Parathyroid adenoma (tissue), 2 donors: Measurements from ENCODE around the gene ERGIC3.

Experiments used
- H2AFZ ChIP-seq: fragments of 300-600 bp; sonication (generic); one replicate; pipeline ENCODE4 v1.7.0; 2017; ENCODE audit warnings: antibody characterized with exemption, mild to moderate bottlenecking
- H3K27ac ChIP-seq: fragments of 300-600 bp; sonication (generic); one replicate; pipeline ENCODE4 v1.7.0; 2017
- H3K27me3 ChIP-seq: fragments of 300-600 bp; sonication (generic); one replicate; pipeline ENCODE4 v1.7.0; 2017; ENCODE audit warnings: low read length; ENCODE audit not compliant: control insufficient read depth, insufficient read depth
- H3K36me3 ChIP-seq: fragments of 300-600 bp; sonication (generic); one replicate; pipeline ENCODE4 v1.7.0; 2017; ENCODE audit warnings: low read length; ENCODE audit not compliant: control insufficient read depth, insufficient read depth
- H3K4me1 ChIP-seq: fragments of 300-600 bp; sonication (generic); one replicate; pipeline ENCODE4 v1.7.0; 2017; ENCODE audit warnings: control low read depth
- H3K4me2 ChIP-seq: fragments of 300-600 bp; sonication (generic); one replicate; pipeline ENCODE4 v1.7.0; 2017; ENCODE audit warnings: low read length
- H3K4me3 ChIP-seq: fragments of 300-600 bp; sonication (generic); one replicate; pipeline ENCODE4 v1.7.0; 2017; ENCODE audit warnings: low read depth, low read length
- H3K79me2 ChIP-seq: fragments of 300-600 bp; sonication (generic); one replicate; pipeline ENCODE4 v1.7.0; 2017; ENCODE audit warnings: control low read depth
- H3K9ac ChIP-seq: fragments of 300-600 bp; sonication (generic); one replicate; pipeline ENCODE4 v1.7.0; 2017; ENCODE audit warnings: mild to moderate bottlenecking
- H3K9me3 ChIP-seq: fragments of 300-600 bp; sonication (generic); one replicate; pipeline ENCODE4 v1.7.0; 2017; ENCODE audit warnings: low read length; ENCODE audit not compliant: control insufficient read depth
- TF ChIP-seq, protein P1 (sequence below): fragments of 300-600 bp; sonication (generic); IDR thresholded peaks from one replicate; pipeline ENCODE4 v1.7.0; 2017; ENCODE audit warnings: antibody characterized with exemption, mild to moderate bottlenecking
- donor health status: primary hyperparathyroidism.

The ERGIC3 gene

DNA sequence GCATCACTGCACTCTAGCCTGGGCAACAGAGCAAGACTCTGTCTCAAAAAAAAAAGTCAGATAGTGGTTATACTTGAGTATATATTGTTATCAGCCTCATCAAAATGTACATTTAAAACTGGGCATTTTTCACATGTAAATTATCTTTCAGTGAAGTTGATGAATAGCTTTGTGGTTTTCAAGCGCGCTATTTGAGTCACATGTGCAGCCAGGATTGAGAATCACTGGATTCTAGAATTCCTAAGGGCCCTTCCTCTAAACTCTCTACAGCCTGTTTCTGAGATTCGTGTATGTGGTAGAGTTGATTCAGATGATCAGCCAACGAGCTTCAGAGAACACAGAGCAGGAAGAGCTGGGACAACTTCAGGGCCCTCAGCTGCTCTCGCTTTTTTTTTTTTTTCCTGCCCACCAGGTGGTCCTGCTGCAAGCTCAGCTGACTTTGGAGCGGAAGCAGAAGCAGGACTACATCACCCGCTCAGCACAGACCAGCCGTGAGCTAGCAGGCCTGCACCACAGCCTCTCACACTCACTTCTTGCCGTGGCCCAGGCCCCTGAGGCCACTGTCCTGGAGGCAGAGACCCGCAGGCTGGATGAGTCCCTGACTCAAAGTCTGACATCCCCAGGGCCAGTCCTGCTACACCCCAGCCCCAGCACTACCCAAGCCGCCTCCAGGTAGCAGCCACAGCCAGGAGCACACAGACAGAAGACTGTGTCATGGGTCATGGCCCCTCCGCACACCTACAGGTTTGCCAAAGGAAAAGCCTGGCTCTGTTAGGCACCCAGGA lies 30.7 kb upstream of the ERGIC3 start:
- TF ChIP-seq, protein P1, sequence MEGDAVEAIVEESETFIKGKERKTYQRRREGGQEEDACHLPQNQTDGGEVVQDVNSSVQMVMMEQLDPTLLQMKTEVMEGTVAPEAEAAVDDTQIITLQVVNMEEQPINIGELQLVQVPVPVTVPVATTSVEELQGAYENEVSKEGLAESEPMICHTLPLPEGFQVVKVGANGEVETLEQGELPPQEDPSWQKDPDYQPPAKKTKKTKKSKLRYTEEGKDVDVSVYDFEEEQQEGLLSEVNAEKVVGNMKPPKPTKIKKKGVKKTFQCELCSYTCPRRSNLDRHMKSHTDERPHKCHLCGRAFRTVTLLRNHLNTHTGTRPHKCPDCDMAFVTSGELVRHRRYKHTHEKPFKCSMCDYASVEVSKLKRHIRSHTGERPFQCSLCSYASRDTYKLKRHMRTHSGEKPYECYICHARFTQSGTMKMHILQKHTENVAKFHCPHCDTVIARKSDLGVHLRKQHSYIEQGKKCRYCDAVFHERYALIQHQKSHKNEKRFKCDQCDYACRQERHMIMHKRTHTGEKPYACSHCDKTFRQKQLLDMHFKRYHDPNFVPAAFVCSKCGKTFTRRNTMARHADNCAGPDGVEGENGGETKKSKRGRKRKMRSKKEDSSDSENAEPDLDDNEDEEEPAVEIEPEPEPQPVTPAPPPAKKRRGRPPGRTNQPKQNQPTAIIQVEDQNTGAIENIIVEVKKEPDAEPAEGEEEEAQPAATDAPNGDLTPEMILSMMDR = no peak
- no peaks in the 10 kb centered on the region for H3K9me3 ChIP-seq
- no peak overlapping the region for H3K9ac ChIP-seq
- H3K4me2 ChIP-seq = no peak overlapping the region
- no peaks in the 10 kb centered on the region for H3K27me3 ChIP-seq
- no peaks in the 10 kb centered on the region for H3K4me1 ChIP-seq
- H3K4me3 ChIP-seq = no peak overlapping the region
- no peak overlapping the region for H3K27ac ChIP-seq
- H3K79me2 ChIP-seq = no peaks in the 10 kb centered on the region
- H2AFZ ChIP-seq = no peak overlapping the region
- no peaks in the 10 kb centered on the region for H3K36me3 ChIP-seq

DNA sequence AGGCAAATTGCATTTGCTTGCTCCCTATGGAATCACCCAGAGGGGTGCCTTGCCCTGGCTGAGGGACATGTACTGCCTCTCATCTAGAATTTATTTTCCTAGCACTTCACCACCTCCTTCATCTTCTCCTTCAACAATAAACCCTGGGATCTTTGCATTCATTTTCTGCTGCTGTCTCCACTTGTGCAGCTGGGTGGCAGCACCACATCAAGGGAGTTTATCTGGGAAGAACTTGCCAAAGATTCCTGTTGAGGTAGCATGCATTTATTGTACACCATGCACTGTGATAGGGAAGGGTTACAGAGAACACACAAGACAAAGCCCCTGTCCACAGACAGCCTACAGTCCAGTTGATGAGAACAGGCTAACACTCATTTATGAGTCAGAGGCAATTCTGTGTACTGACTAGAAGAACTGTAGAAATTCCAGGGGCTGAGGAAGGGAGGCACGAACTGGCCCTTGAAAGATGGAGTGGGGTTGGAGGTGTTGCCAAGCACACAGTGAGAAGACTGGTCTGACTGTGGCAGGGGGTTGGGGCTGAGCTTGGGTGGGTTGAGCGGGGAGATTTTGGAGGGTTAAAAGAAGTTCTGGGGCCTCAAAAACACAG lies 30.0 kb upstream of the ERGIC3 start:
- Histone ChIP-seq H3K4me3 (no peak overlapping the region), H3K27ac (no peak overlapping the region), H3K9ac (no peak overlapping the region), H3K4me1 (no peaks in the 10 kb centered on the region), H2AFZ (no peak overlapping the region), H3K36me3 (no peaks in the 10 kb centered on the region), H3K4me2 (no peak overlapping the region), H3K79me2 (no peaks in the 10 kb centered on the region), H3K9me3 (no peaks in the 10 kb centered on the region), H3K27me3 (no peaks in the 10 kb centered on the region)
- TF ChIP-seq, protein P1 = peak; percentile 54

DNA sequence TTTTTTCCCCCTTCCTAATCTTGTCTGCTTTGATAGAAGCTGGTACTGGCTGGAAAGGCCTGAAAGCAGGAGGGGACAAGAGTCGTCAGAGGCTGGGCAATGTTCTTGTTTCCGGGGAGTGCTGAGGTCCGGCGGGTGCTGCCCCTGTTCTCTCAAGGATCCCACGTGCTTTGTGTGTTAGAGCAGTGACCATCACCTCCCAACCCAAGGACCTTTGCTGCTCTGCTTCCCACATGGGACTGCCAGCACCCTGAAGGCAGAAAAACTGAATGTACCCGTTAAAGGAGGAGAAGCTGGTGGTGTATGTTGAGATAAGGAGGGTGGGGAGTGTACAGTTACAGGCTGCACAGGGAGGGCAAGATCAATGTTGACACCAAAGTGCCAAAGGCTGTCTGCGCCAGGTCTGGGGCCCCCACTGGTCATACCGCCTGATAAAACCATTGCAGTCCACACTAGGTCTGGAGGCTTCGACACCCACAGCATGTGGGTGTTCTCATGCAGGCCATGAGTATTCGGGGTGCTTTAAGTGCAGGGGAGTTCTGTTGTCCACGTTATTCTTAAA lies 27.4 kb upstream of the ERGIC3 start:
- Histone ChIP-seq H3K9me3 (no peaks in the 10 kb centered on the region), H3K36me3 (no peaks in the 10 kb centered on the region), H3K9ac (no peak overlapping the region), H3K4me2 (no peak overlapping the region), H3K27ac (no peak overlapping the region), H3K4me1 (no peaks in the 10 kb centered on the region), H3K79me2 (no peaks in the 10 kb centered on the region), H3K27me3 (no peaks in the 10 kb centered on the region), H2AFZ (no peak overlapping the region), H3K4me3 (no peak overlapping the region)
- TF ChIP-seq, protein P1 = no peak

DNA sequence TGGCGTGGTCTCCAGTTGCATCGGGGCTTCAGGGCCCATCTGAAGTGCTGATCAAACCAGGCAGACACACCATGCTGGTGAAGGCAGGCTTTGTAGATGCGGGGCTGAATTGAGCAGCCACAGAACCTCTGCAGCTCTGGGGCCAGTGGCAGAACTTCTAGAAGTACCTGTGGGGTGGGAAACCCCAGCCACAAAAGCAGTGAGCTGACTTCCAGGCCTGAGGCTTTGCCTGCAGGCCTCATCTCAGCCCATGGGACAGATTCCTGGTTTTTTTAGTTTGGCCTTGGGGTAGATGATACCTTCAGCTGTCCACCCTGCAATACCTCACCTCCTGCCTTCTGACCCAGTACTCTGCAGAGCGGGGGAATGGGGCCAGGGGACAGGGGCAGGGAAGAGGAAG lies 26.5 kb upstream of the ERGIC3 start:
- H3K4me1 ChIP-seq = no peaks in the 10 kb centered on the region
- no peak overlapping the region for H3K9ac ChIP-seq
- H3K79me2 ChIP-seq = no peaks in the 10 kb centered on the region
- no peak overlapping the region for H3K4me3 ChIP-seq
- no peak overlapping the region for H3K27ac ChIP-seq
- TF ChIP-seq, protein P1 = no peak
- H3K4me2 ChIP-seq = no peak overlapping the region
- no peaks in the 10 kb centered on the region for H3K36me3 ChIP-seq
- H3K9me3 ChIP-seq = no peaks in the 10 kb centered on the region
- H2AFZ ChIP-seq = no peak overlapping the region
- no peaks in the 10 kb centered on the region for H3K27me3 ChIP-seq
